Ammon's horn (tissue), 1 donor: Measurements from ENCODE around the gene AHDC1.
"Not testable (repeated sequence)": the region's sequence is repeated elsewhere in the genome, so short reads cannot be mapped to it uniquely, and the experiment has no call there.

Source experiments
- DNase-seq: peaks from one replicate; pipeline ENCODE4 v3.0.0-alpha.2; 2016; ENCODE audit warnings: low spot score

AHDC1 gene

GRCh38 chr1:27517301-27517700, 86.6 kb downstream of the AHDC1 start:
- no peak for DNase-seq

- DNase-seq: no peak
Observed at GRCh38 chr1:27515626-27516025, 88.3 kb downstream of the AHDC1 start.

- DNase-seq: peak; percentile 66
Observed at GRCh38 chr1:27513958-27514357, 90.0 kb downstream of the AHDC1 start.

GRCh38 chr1:27513528-27513927, 90.4 kb downstream of the AHDC1 start:
- no peak for DNase-seq

DNA sequence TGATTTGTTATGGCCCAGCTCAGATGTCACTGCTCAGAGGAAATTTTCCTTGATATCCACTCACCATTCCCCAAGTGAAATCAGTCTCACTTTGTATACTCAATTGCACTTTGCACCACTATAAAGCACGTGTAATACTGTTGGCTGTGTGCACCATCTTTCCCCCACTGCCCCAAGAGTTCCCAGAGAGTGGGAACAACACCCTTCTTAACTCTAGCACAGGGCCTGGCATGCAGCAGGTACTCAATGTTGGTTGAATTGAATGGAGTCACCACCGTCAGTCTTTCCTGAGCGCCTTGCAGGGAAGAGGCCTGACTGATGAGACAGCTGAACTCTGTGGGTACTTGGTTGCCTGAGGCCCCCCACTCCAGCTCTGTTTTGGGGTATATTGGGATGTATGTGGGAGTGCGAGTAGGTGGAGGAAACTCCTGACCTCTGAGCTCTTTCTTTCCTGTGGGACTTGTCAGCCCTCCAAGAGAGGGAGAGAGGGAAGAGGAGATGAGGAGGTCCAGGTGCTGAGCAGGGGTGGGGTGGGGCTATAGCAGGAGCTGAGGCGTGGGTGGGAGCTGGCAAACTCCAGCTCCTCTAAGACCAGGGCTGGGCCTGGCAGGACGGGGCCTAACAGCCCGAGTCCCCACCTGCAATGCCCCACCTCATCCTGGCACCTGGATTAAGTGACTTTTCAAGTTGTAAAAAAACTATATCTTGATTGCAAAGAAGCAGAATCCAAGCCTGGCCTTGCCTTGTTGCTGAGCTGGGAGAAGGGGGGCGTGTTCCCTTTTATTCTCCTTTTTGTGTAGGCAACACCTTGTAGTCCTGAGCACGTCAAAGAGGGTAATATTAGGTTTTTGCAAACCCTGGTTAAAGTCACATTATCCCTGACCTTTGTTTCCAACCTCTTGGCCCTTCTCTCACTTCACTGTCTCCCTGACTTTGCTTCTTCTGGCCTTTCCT, 94.5 kb downstream of the AHDC1 start:
- no peak for DNase-seq

GRCh38 chr1:27507960-27508665, 95.8 kb downstream of the AHDC1 start:
- DNase-seq: no peak

GRCh38 chr1:27506703-27507102, 97.2 kb downstream of the AHDC1 start:
- DNase-seq: no peak

DNA sequence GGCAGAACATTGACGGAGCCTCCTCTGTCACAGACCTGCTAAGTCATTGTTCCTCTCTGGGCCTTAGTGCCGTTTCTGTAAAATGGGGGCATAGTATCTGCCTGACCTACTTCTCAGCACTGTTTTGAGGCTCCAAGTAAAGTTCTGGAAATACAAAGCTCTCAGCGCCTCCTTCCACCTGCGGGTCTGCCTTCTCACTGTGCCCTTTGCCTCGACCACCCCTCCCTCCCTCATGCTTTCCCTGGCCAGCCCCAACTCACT, 98.6 kb downstream of the AHDC1 start:
- DNase-seq: no peak

DNA sequence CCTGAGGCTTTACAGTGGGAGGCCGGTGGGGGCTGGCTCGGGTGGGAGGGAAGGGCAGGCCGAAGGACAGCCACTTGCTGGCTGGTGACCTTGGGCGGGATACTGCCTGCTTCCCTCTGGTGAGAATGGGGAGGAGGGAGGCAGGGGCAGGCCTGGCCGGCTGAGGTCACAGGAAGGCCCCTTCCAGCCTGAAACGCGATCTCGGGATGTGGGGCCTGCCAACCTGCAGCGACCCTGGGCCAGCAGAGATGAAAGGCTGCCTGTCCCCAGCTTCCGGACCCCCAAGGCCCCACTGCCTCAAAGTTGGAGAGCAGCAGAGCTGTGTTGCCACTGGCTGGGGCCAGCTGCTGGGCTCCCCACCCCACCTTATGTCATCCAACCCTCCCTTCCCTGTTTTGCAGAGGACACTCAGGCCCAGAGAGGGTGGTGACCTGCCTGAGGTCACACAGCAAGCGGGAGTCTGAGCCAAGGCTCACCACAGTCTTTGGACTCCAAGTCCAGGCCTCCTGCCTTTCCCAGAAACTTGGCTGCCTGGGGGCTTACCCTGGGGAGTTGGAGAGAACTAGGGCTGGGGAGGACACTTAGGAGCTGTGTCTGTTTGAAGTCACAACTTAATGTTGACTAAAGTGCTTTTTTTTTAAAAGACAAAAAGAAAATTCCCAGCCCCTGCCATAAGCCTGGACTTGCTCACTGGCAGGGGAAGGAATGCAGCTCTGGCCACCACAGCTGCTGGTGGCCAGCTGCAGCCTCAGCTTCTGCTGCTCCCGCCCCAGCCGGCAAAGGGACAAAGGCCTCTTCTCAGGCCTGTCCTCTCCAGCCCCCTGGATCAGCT, 99.1 kb downstream of the AHDC1 start:
- DNase-seq: peak; percentile 97

- peak; percentile 11 for DNase-seq
Observed at GRCh38 chr1:27503844-27504587, 99.9 kb downstream of the AHDC1 start.

- no peak for DNase-seq
Observed at GRCh38 chr1:27503033-27503432, 100.9 kb downstream of the AHDC1 start.

DNA sequence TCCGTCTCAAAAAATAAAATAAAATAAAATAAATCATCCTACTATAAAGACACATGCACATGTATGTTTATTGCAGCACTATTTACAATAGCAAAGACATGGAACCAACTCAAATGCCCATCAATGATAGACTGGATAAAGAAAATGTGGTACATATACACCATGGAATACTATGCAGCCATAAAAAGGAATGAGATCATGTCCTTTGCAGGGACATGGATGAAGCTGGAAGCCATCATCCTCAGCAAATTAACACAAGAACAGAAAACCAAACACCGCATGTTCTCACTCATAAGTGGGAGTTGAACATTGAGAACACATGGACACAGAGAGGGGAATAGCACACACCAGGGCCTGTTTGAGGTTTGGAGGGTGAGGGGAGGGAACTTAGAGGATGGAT, 102.8 kb downstream of the AHDC1 start:
- not testable (repeated sequence) for DNase-seq

DNA sequence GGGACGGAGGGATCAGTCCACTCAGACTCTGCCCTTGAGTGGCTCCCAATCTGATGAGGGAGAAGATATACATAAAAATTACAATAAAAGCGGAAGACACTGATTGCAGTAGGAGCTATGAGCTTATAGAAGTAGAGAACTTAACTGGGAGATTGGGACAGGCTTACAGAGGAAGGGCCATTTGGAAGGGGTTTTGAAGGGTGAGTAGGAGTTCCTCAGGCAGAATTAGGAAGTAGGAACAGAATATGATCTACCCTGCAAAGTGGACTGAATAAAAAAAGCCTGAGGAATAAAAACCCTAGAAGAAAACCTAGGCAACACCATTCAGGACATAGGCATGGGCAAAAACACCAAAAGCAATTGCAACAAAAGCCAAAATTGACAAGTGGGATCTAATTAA, 104.8 kb downstream of the AHDC1 start:
- DNase-seq: no peak

GRCh38 chr1:27496604-27497155, 107.3 kb downstream of the AHDC1 start:
- DNase-seq: no peak

GRCh38 chr1:27492796-27493195, 111.1 kb downstream of the AHDC1 start:
- no peak for DNase-seq

DNA sequence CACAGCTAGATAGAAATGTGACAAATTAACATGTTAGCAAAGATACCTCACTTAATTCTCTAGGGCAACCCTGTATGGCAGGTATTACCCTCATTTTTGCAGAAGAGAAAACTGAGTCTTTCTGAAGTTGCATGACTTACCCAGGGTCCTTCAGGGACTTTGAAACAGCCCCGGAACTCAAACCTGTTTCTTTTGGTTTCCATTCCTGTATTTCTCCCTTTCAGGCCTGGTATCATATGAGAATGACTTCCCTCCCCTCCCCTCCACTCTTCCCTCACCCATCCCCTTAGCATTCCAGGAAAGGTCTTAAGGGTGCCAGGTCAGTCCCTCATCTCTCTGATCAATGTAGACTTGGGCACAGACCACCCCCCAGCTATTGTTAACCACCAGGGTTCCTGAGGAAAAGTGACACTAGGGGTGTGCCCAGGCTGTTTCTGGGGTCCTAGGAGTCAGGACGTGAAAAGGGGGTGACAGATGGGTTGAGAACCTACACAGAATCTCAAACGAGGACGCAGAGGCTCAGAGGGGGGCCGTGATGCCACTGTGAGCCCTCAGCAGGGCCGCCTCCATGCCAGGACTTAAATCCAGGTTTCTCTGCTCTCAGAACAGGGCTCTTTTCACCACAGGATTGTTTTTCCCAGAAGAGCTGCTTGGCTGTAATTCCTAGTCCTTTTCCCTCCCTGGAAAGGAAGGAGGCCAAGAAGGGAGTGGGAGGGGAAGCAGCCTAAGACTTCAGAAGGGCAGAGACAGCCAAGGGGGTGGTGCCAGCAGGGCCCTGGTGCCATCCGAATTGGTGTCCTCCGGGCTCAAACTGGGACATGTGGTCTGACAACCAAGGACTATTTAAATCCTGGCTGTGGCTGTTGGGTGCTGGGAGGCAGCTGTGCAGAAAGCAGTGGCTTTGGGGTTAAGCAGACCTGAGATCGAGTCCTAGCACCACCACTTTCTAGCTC, 111.9 kb downstream of the AHDC1 start:
- DNase-seq: peak; percentile 84

DNA sequence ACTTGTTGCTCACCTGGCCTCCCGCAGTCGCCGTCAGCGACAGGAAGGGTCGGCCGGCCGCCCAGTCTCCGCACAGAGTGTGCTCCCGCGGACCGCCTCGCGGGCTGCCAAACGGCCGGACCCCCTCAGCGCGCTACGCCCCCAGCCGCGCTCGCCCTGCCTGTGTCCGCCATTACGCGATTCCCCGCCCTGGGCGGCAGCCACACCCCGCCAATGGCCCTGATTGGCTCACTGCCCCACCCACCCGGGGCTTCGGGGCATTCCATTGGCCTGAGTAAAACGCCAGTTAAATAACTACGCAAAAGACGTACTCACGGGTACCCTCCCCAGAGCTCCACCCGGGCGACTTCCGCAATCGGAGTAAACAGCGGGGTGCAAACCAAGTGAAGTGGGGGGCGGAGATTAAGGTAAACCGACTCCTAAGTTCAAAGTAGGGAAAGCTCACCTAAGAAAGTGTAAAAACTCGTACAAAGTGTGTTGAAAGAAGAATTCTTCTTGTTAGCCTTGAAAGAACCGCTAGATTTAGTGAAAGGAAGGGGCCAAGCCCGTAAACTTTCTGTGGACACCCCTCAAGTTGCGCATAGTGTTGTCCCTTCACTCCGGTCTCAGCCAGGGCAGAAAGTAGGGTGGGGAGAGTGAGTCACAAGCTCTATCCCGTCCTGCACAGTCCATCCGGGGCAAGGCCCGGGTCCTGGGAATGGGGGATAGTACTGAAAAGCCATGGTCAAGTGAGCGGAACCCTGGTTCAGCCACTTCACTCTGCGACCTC, 113.8 kb downstream of the AHDC1 start, which contains the start of gene WASF2:
TSS of gene WASF2 (minus strand) at position 195 of the 769 bp plus-strand sequence. CDS start 61,277 bp downstream, outside the sequence.
- peak; percentile 97 for DNase-seq

GRCh38 chr1:27489501-27489972, 114.4 kb downstream of the AHDC1 start:
- peak; percentile 25 for DNase-seq
